Measurements from ENCODE around the gene GPR161. TPM values are rescaled to one million over a fixed set of nuclear protein-coding genes. Genes with fewer than 3 reads are reported as not detected.

Gene GPR161
- total RNA-seq, 4 donors from 2014 or later, result 0.60 to 3.3 (median 2.8) TPM

DNA sequence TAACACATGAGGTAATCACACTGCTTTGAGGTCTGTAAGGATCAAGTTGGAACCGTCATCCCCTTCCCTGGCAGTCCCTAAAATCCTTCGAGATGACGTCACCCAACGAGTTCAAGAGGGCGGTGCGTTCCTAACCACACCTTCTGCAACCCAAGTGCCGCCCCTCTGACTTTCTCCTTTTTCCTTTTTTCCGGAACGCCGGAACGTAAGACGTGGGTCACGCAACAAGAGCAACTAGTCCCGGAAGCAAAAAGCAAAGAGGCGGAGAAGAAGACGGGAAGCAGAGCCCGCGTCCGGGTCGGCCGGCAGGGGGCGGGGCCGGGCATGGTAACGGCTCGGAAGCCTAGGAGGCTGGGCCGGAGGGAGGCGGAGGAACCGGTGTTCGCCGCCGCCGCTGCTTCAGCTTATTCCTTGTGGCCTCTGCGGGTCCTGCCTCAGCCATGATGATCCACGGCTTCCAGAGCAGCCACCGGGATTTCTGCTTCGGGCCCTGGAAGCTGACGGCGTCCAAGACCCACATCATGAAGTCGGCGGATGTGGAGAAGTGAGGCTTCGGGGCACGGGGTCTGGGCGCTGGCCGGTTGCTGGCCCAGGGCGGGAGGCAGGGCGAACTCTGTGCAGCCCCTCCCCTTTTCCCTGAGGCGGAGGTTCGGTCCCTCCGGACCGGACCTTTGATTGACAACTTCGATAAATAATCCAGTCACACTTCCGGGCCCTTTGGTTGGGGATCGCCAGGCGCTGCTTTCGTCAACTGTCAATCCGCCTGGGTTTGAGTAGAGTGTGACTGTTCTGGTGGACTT is 42.1 kb upstream of the GPR161 start, which contains the start of gene TIPRL:
Gene TIPRL, plus strand, starts transcription at position 325 of the 800 bp plus-strand sequence. Its CDS starts 116 bp downstream, at position 441.
- Histone ChIP-seq H3K9me3 (no peaks in the 10 kb centered on the region), H3K36me3 (no peaks in the 10 kb centered on the region), H3K27me3 (no peaks in the 10 kb centered on the region), H3K4me1 (peaks cover 2 to 26% (median 13%) of the 10 kb centered on the region in 4 donors), H3K27ac (peak within 1 kb of the TSS; percentile 90 to 97 (median 93)), H3K4me3 (peak within 1 kb of the TSS; percentile 42 to 78 (median 63))
- DNase-seq, result peak; percentile 97
- in situ Hi-C loops (cut with MboI; ENCODE audit: low pct_ligation_motif_present in 1 of 4, low pct_unique_long_range_greater_than_20kb in 1 of 4, low sequenced_read_pairs in 3 of 4), result no loop called here
- peak; percentile 78 for TF ChIP-seq POLR2A (IDR thresholded peaks at IDR 0.05)
- TF ChIP-seq POLR2AphosphoS5 (IDR thresholded peaks at IDR 0.05), result peak; percentile 70 to 86 (median 85)
- TF ChIP-seq, protein P1, sequence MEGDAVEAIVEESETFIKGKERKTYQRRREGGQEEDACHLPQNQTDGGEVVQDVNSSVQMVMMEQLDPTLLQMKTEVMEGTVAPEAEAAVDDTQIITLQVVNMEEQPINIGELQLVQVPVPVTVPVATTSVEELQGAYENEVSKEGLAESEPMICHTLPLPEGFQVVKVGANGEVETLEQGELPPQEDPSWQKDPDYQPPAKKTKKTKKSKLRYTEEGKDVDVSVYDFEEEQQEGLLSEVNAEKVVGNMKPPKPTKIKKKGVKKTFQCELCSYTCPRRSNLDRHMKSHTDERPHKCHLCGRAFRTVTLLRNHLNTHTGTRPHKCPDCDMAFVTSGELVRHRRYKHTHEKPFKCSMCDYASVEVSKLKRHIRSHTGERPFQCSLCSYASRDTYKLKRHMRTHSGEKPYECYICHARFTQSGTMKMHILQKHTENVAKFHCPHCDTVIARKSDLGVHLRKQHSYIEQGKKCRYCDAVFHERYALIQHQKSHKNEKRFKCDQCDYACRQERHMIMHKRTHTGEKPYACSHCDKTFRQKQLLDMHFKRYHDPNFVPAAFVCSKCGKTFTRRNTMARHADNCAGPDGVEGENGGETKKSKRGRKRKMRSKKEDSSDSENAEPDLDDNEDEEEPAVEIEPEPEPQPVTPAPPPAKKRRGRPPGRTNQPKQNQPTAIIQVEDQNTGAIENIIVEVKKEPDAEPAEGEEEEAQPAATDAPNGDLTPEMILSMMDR (IDR thresholded peaks at IDR 0.05), result peak; percentile 54 to 90 (median 75)
- TF ChIP-seq EP300 (IDR thresholded peaks at IDR 0.05; ENCODE audit: low read depth), result peak; percentile 4
- intact Hi-C loops (cut with DNase I; ENCODE audit: low total_unique reads), result no loop called here
- 0% methylated on average over 3 to 52 of the region's 56 CpGs for WGBS, 2 donors (ENCODE audit: low coverage in 1 of 2)

GRCh38 chr1:168178227-168178637 is 41.5 kb upstream of the GPR161 start:
- DNase-seq, result no peak
- no peak for TF ChIP-seq POLR2AphosphoS5 (IDR thresholded peaks at IDR 0.05)
- TF ChIP-seq, protein P1 (IDR thresholded peaks at IDR 0.05), result no peak
- no peak for TF ChIP-seq POLR2A (IDR thresholded peaks at IDR 0.05)
- TF ChIP-seq EP300 (IDR thresholded peaks at IDR 0.05; ENCODE audit: low read depth), result no peak
- Histone ChIP-seq H3K9me3 (no peaks in the 10 kb centered on the region), H3K27me3 (no peaks in the 10 kb centered on the region), H3K4me3 (peak overlapping the region in 3 of 4 donors; percentile 59 to 78 (median 67)), H3K36me3 (no peaks in the 10 kb centered on the region), H3K4me1 (peaks cover 2 to 26% (median 13%) of the 10 kb centered on the region in 4 donors), H3K27ac (peak overlapping the region; percentile 90 to 97 (median 93))
- in situ Hi-C loops (cut with MboI; ENCODE audit: low pct_ligation_motif_present in 1 of 4, low pct_unique_long_range_greater_than_20kb in 1 of 4, low sequenced_read_pairs in 3 of 4) (no loop called here), intact Hi-C loops (cut with DNase I; ENCODE audit: low total_unique reads) (no loop called here)
- WGBS, 2 donors (ENCODE audit: low coverage in 1 of 2), result 73 to 95% methylated on average over 4 to 5 of the region's 5 CpGs

DNA sequence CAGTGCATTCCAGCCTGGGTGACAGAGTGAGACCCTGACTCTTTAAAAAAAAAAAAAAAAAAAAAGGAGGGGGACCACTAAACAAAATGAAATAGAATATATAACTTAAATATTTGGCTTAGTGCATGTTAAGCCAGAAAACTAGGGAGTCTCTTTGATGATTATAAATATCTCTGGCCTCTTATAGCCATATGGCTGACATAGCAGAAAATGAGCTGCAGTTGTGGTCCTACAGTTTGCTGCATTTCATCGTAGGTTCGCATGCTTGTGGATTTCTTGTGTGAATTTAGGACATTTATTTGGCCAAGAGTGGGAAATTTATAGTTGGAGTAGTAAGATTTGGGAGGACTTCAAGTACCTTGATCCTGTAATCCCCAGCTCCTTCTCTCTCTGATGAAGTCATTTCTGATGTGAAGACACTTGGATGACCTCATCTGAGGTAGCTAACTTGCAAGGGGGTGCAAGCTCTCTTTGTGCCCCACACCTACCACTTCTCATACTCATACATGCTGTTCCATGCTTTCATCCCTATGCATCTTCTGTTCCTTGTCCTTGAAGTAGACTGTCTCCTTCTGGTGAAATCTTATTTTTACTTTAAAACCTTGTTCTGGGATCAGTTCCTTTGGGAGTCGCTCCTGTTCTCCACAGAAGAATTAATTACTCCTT is 35.7 kb upstream of the GPR161 start:
- 90 to 95% methylated on average over 3 of the region's 3 CpGs for WGBS, 2 donors (ENCODE audit: low coverage in 1 of 2)
- TF ChIP-seq POLR2A (IDR thresholded peaks at IDR 0.05) (no peak), EP300 (IDR thresholded peaks at IDR 0.05; ENCODE audit: low read depth) (no peak), POLR2AphosphoS5 (IDR thresholded peaks at IDR 0.05) (no peak)
- TF ChIP-seq, protein P1 (IDR thresholded peaks at IDR 0.05), result no peak
- intact Hi-C loops (cut with DNase I; ENCODE audit: low total_unique reads), result no loop called here
- Histone ChIP-seq H3K36me3 (no peaks in the 10 kb centered on the region), H3K9me3 (no peaks in the 10 kb centered on the region), H3K4me3 (no peak overlapping the region), H3K27ac (no peak overlapping the region), H3K27me3 (no peaks in the 10 kb centered on the region), H3K4me1 (no peaks in the 10 kb centered on the region)
- in situ Hi-C loops (cut with MboI; ENCODE audit: low pct_ligation_motif_present in 1 of 4, low pct_unique_long_range_greater_than_20kb in 1 of 4, low sequenced_read_pairs in 3 of 4), result no loop called here
- no peak for DNase-seq
